ENCODE results near the gene COL18A1.

Gene COL18A1

GRCh38 chr21:45512626-45513002 lies 107.6 kb downstream of the COL18A1 start:
- no peak for DNase-seq (ENCODE audit: insufficient read length, low spot score)
- TF ChIP-seq POLR2A (IDR thresholded peaks at IDR 0.05; ENCODE audit: low read depth, low read length), result no peak
- no peak for FAIRE-seq

DNA sequence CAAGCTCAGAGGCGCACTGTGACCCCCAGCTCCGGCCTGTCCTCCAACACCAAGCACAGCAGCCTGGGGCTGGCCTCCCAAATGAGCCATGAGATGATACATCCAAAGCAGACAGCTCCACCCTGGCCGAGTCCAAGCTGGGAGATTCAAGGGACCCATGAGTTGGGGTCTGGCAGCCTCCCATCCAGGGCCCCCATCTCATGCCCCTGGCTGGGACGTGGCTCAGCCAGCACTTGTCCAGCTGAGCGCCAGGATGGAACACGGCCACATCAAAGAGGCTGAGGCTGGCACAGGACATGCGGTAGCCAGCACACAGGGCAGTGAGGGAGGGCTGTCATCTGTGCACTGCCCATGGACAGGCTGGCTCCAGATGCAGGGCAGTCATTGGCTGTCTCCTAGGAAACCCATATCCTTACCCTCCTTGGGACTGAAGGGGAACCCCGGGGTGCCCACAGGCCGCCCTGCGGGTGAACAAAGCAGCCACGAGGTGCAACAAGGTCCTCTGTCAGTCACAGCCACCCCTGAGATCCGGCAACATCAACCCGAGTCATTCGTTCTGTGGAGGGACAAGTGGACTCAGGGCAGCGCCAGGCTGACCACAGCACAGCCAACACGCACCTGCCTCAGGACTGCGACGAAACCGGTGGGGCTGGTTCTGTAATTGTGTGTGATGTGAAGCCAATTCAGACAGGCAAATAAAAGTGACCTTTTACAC lies 108.2 kb downstream of the COL18A1 start:
- TF ChIP-seq POLR2A (IDR thresholded peaks at IDR 0.05; ENCODE audit: low read depth, low read length), result no peak
- FAIRE-seq (no peak), DNase-seq (ENCODE audit: insufficient read length, low spot score) (no peak)

GRCh38 chr21:45513741-45514310 lies 108.9 kb downstream of the COL18A1 start:
- DNase-seq (ENCODE audit: insufficient read length, low spot score) (no peak), FAIRE-seq (no peak)
- no peak for TF ChIP-seq POLR2A (IDR thresholded peaks at IDR 0.05; ENCODE audit: low read depth, low read length)

DNA sequence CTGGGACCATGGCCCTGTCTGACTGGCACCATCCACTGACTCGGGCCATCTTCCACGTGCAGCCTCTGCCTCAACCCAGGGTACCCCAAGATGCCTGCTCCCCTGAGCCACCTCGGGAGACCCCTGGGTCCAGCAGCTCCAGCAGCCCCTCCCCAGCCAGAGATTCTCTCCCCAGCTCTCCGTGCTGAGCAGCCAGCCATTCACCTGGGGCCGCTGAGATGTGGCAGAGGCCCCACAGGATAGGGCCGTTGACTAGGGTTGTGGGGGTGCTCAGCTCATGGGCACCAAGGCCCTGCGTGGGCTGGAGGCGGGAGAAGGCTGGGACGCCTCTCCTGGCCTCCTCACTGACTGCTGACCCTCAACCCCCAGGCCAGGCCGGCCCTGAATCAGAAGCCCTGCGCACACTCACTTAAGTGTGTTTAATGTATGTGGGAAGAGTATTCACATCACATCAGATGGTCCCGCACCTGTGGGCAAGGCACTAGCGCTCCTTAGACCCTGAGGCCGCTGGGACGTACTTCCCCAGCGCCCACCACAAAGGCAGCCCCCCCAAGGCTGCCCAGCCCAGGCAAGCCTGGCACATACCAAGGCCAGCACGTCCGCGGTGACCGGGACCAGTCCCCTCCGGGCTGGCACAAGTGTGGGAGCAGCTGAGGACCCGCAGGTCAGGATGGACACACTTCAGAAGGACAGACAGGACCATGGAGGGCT lies 109.5 kb downstream of the COL18A1 start:
- DNase-seq (ENCODE audit: insufficient read length, low spot score), result no peak
- TF ChIP-seq POLR2A (IDR thresholded peaks at IDR 0.05; ENCODE audit: low read depth, low read length), result no peak
- FAIRE-seq, result no peak

- DNase-seq (ENCODE audit: insufficient read length, low spot score) (no peak), FAIRE-seq (no peak)
- TF ChIP-seq POLR2A (IDR thresholded peaks at IDR 0.05; ENCODE audit: low read depth, low read length), result no peak
Observed at GRCh38 chr21:45515241-45516061, 110.5 kb downstream of the COL18A1 start.

- no peak for TF ChIP-seq POLR2A (IDR thresholded peaks at IDR 0.05; ENCODE audit: low read depth, low read length)
- FAIRE-seq (no peak), DNase-seq (ENCODE audit: insufficient read length, low spot score) (no peak)
Observed at GRCh38 chr21:45516071-45516670, 111.2 kb downstream of the COL18A1 start.

GRCh38 chr21:45516671-45517151 lies 111.7 kb downstream of the COL18A1 start:
- no peak for TF ChIP-seq POLR2A (IDR thresholded peaks at IDR 0.05; ENCODE audit: low read depth, low read length)
- FAIRE-seq, result no peak
- no peak for DNase-seq (ENCODE audit: insufficient read length, low spot score)

DNA sequence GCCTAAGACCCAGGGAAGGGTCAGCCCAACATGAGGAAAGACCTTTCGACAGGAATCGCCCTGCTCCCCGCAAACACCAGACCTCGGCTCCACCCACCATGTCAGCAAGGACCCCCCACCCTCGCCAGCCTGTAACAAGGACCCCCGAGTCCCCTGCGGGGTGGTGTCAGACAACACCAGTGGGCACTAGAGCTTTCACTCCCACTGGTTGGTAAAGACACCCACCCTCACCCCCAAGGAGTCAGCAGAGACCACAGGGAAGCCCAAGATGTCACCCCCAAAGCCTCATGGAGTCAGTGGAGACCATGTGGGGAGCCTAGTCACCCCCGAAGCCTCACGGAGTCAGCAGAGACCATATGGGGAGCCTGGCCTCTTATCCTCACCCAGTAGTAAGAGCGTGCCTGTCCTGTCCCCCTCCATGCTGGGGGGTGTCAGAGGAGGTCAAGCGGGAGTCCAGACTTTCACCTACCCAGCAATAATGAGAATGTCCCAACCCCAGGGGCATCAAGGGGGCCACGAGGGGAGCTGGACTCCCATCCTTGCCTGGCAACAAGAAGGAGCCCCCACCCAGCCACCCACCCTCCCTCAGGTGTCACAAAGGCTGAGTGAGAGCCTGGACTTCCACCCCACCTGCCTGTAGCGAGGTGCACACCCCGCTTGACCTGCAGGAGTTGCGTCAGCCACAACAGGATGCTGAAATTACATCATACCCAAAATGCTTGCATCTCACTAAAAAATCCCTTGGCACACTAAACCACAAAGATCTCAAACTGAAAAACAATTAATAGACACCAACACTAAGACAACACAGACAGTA lies 112.5 kb downstream of the COL18A1 start:
- no peak for DNase-seq (ENCODE audit: insufficient read length, low spot score)
- TF ChIP-seq POLR2A (IDR thresholded peaks at IDR 0.05; ENCODE audit: low read depth, low read length), result no peak
- no peak for FAIRE-seq

DNA sequence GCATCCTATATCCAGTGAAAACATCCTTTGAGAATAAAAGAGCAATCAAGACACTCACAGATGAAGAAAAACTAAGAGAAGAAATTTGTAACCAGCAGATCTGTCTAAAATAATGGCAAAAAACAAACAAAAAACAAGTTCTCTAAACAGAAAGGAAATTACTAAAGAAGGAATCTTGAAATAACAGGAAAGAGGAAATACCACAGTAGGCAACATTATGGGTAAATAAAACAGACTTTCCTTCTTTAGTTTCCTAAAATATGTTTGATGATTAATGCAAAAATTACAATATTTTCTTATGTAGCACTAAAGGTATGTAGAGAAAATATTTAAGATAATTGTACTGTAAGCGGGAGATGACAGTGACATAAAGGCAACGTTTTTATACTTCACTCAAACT lies 113.8 kb downstream of the COL18A1 start:
- no peak for FAIRE-seq
- TF ChIP-seq POLR2A (IDR thresholded peaks at IDR 0.05; ENCODE audit: low read depth, low read length), result no peak
- no peak for DNase-seq (ENCODE audit: insufficient read length, low spot score)

- TF ChIP-seq POLR2A (IDR thresholded peaks at IDR 0.05; ENCODE audit: low read depth, low read length), result no peak
- DNase-seq (ENCODE audit: insufficient read length, low spot score) (no peak), FAIRE-seq (no peak)
Observed at GRCh38 chr21:45519182-45519581, 114.2 kb downstream of the COL18A1 start.

DNA sequence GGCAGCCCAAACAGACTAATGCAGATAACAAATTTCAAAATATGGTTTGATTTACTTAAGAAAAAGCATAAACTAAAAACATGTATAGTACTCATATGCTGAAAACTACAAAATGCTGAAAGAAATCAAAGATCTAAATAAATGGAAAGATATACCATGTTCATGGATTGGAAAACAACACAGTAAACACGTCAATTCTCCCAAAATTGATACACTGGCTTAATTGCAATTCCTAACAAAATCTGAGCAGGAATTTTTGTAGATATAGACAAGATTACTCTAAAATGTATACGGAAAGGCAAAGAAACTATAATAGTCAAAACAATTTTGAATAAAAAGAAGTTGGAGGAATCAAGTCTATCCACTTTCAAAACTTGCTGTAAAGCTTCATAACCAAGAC lies 116.3 kb downstream of the COL18A1 start:
- DNase-seq (ENCODE audit: insufficient read length, low spot score) (no peak), FAIRE-seq (no peak)
- no peak for TF ChIP-seq POLR2A (IDR thresholded peaks at IDR 0.05; ENCODE audit: low read depth, low read length)

DNA sequence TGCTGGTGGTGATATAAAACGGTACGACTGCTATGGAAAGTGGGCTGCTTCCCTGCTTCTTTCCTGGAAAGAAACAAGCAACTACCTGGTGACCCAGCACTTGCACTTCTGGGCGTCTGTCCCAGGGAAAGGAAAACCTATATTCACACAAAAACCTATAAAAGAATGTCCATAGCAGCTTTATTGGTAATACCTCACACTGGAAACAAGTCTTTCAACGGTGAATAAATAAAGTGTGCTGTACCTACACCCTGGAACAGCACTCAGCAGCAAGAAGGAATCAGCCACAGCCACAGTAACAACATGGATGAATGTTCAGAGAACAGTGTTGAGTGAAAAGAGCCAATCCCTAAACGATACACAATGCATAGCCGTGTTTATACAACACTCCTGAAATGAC lies 117.4 kb downstream of the COL18A1 start:
- FAIRE-seq (no peak), DNase-seq (ENCODE audit: insufficient read length, low spot score) (no peak)
- TF ChIP-seq POLR2A (IDR thresholded peaks at IDR 0.05; ENCODE audit: low read depth, low read length), result no peak

GRCh38 chr21:45522986-45523385 lies 118.0 kb downstream of the COL18A1 start:
- no peak for TF ChIP-seq POLR2A (IDR thresholded peaks at IDR 0.05; ENCODE audit: low read depth, low read length)
- no peak for FAIRE-seq
- DNase-seq (ENCODE audit: insufficient read length, low spot score), result no peak
